Measurements from ENCODE around the gene SERPING1.

DNA sequence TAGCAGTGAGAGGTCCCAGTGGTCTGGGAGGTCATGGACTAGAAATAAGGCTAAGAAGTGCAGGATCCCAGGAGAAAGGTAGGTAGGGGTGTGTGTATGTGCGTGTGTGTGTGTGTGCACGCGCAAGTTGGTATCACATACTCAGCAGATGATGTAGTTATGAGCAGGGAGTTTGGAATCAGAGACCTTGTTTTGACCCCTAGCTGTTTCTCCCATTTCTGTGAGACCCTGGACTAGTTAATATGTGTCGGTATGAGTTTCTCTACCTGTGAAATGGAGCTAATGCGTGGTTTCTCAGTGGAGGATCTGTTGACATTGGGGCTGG is 1.3 kb downstream of the SERPING1 start:
- no peak for TF ChIP-seq CTCF (IDR thresholded peaks at IDR 0.05; ENCODE audit: insufficient read depth, low read length, poor library complexity, severe bottlenecking)
- no peak for TF ChIP-seq EZH2phosphoT487 (conservative IDR thresholded peaks at IDR 0.05; ENCODE audit: low read length)

Measured in SU-DHL-6 (cell line).